Neural progenitor cell (in vitro differentiated cells): ENCODE results near the gene GXYLT1. TPM values are rescaled to one million over a fixed set of nuclear protein-coding genes. Genes with fewer than 3 reads are reported as not detected.

Source experiments
- DNase-seq: peaks from one replicate; pipeline ENCODE4 v3.0.0-alpha.2; 2016; ENCODE audit warnings: low spot score
- H2AFZ ChIP-seq: fragments of 200-600 bp; sonication (generic); replicated peaks from 2 replicates; pipeline ENCODE4 v1.6.1; 2016; ENCODE audit warnings: antibody characterized with exemption
- H3F3A ChIP-seq: fragments of 200-600 bp; sonication (generic); 2 replicates; pipeline ENCODE4 v1.6.1; 2016; ENCODE audit warnings: antibody characterized with exemption, low read depth
- H3K27ac ChIP-seq: fragments of 200-600 bp; sonication (generic); 2 replicates; pipeline ENCODE4 v1.5.1; 2016; ENCODE audit warnings: mild to moderate bottlenecking
- H3K27me3 ChIP-seq: fragments of 200-600 bp; sonication (generic); 2 replicates; pipeline ENCODE4 v1.6.1; 2016; ENCODE audit warnings: mild to moderate bottlenecking, moderate library complexity
- H3K36me3 ChIP-seq: fragments of 200-600 bp; sonication (generic); 2 replicates; pipeline ENCODE4 v1.5.1; 2016
- H3K4me1 ChIP-seq: fragments of 200-600 bp; sonication (generic); 2 replicates; pipeline ENCODE4 v1.6.1; 2016; ENCODE audit warnings: mixed run types
- H3K4me2 ChIP-seq: fragments of 200-600 bp; sonication (generic); 2 replicates; pipeline ENCODE4 v1.6.1; 2016
- H3K4me3 ChIP-seq: fragments of 200-600 bp; sonication (generic); 2 replicates; pipeline ENCODE4 v1.5.1; 2016
- H3K79me2 ChIP-seq: fragments of 200-600 bp; sonication (generic); 2 replicates; pipeline ENCODE4 v1.6.1; 2016; ENCODE audit warnings: low read depth
- H3K9ac ChIP-seq: fragments of 200-600 bp; sonication (generic); 2 replicates; pipeline ENCODE4 v1.6.1; 2016
- H3K9me3 ChIP-seq: fragments of 200-600 bp; sonication (generic); 2 replicates; pipeline ENCODE4 v1.5.1; 2016; ENCODE audit warnings: low read depth
- H4K20me1 ChIP-seq: fragments of 200-600 bp; sonication (generic); 2 replicates; pipeline ENCODE4 v1.6.1; 2016; ENCODE audit warnings: low read depth
- H3K27ac Mint-ChIP-seq: 3 replicates; pipeline ENCODE4 v1.8.0; 2021; ENCODE audit warnings: mixed read lengths
- H3K27me3 Mint-ChIP-seq: 2 replicates; pipeline ENCODE4 v1.8.0; 2022; ENCODE audit warnings: low read depth, mild to moderate bottlenecking, inconsistent platforms, moderate library complexity, mixed read lengths; ENCODE audit not compliant: insufficient read depth
- H3K36me3 Mint-ChIP-seq: 3 replicates; pipeline ENCODE4 v1.8.0; 2021; ENCODE audit warnings: mixed read lengths
- H3K4me1 Mint-ChIP-seq: 3 replicates; pipeline ENCODE4 v1.8.0; 2021; ENCODE audit warnings: mixed read lengths
- H3K4me3 Mint-ChIP-seq: 3 replicates; pipeline ENCODE4 v1.8.0; 2021; ENCODE audit warnings: mild to moderate bottlenecking, moderate library complexity, mixed read lengths
- H3K9me3 Mint-ChIP-seq: 3 replicates; pipeline ENCODE4 v1.8.0; 2020; ENCODE audit warnings: mixed read lengths
- CTCF ChIP-seq: fragments of 200-600 bp; sonication (generic); IDR thresholded peaks from 2 replicates; pipeline ENCODE4 v1.5.1; 2017; ENCODE audit warnings: antibody characterized with exemption, mild to moderate bottlenecking
- EZH2 ChIP-seq: fragments of 200-600 bp; sonication (generic); IDR thresholded peaks from 2 replicates; pipeline ENCODE4 v1.6.1; 2017; ENCODE audit warnings: antibody characterized with exemption, mild to moderate bottlenecking, moderate library complexity
- EZH2phosphoT487 ChIP-seq: fragments of 200-600 bp; sonication (generic); IDR thresholded peaks from 2 replicates; pipeline ENCODE4 v1.6.1; 2017; ENCODE audit warnings: antibody characterized with exemption
- total RNA-seq: library from RNA; depleted of rRNA; stranded (reverse); fragments of >200 nt; gene quantifications from 2 replicates; pipeline ENCODE4 v1.2.3, GENCODE V29; 2015; ENCODE audit warnings: low replicate concordance

GXYLT1 gene
- total RNA-seq, 1 donor from 2014 or later = 27.5 TPM

GRCh38 chr12:42162193-42162592 is 17.5 kb upstream of the GXYLT1 start:
- no peak for TF ChIP-seq EZH2
- no peak for TF ChIP-seq CTCF
- no peak for TF ChIP-seq EZH2phosphoT487
- Histone ChIP-seq H3F3A (peaks cover 3% of the 10 kb centered on the region), H3K79me2 (no peaks in the 10 kb centered on the region), H3K4me1 (peaks cover 18% of the 10 kb centered on the region), H3K27me3 (no peaks in the 10 kb centered on the region), H2AFZ (no peak overlapping the region), H3K36me3 (no peaks in the 10 kb centered on the region), H3K9ac (no peak overlapping the region), H4K20me1 (no peaks in the 10 kb centered on the region), H3K27ac (no peak overlapping the region), H3K4me3 (no peak overlapping the region), H3K9me3 (no peaks in the 10 kb centered on the region), H3K4me2 (no peak overlapping the region)
- no peak overlapping the region for H3K27ac Mint-ChIP-seq
- no peaks in the 10 kb centered on the region for H3K27me3 Mint-ChIP-seq
- DNase-seq = no peak
- H3K36me3 Mint-ChIP-seq = peaks cover 16% of the 10 kb centered on the region
- no peak overlapping the region for H3K4me3 Mint-ChIP-seq
- peaks cover 2% of the 10 kb centered on the region for H3K9me3 Mint-ChIP-seq
- H3K4me1 Mint-ChIP-seq = peaks cover under 1% of the 10 kb centered on the region

GRCh38 chr12:42161529-42161928 is 16.9 kb upstream of the GXYLT1 start:
- H3K27me3 Mint-ChIP-seq = no peaks in the 10 kb centered on the region
- H3K36me3 Mint-ChIP-seq = peaks cover 14% of the 10 kb centered on the region
- H3K4me3 ChIP-seq = no peak overlapping the region
- H3K4me1 Mint-ChIP-seq = peaks cover 3% of the 10 kb centered on the region
- H3K9me3 ChIP-seq = no peaks in the 10 kb centered on the region
- no peaks in the 10 kb centered on the region for H3K79me2 ChIP-seq
- no peak overlapping the region for H3K4me2 ChIP-seq
- H3K4me1 ChIP-seq = peaks cover 24% of the 10 kb centered on the region
- DNase-seq = no peak
- no peaks in the 10 kb centered on the region for H4K20me1 ChIP-seq
- H3K27ac ChIP-seq = no peak overlapping the region
- no peaks in the 10 kb centered on the region for H3K27me3 ChIP-seq
- no peak overlapping the region for H3K27ac Mint-ChIP-seq
- no peak overlapping the region for H3K4me3 Mint-ChIP-seq
- H3K9ac ChIP-seq = no peak overlapping the region
- peaks cover 2% of the 10 kb centered on the region for H3K9me3 Mint-ChIP-seq
- TF ChIP-seq EZH2 (no peak), EZH2phosphoT487 (no peak), CTCF (no peak)
- H3F3A ChIP-seq = peaks cover 8% of the 10 kb centered on the region
- no peaks in the 10 kb centered on the region for H3K36me3 ChIP-seq
- no peak overlapping the region for H2AFZ ChIP-seq

- H3K36me3 Mint-ChIP-seq = peaks cover 4% of the 10 kb centered on the region
- H3K4me3 Mint-ChIP-seq = no peak overlapping the region
- Histone ChIP-seq H3K4me1 (peaks cover 20% of the 10 kb centered on the region), H3K9ac (no peak overlapping the region), H3K27ac (no peak overlapping the region), H3K4me3 (no peak overlapping the region), H3K79me2 (no peaks in the 10 kb centered on the region), H2AFZ (no peak overlapping the region), H3K27me3 (no peaks in the 10 kb centered on the region), H3K4me2 (no peak overlapping the region), H3K36me3 (no peaks in the 10 kb centered on the region), H3F3A (peaks cover 8% of the 10 kb centered on the region), H4K20me1 (no peaks in the 10 kb centered on the region), H3K9me3 (no peaks in the 10 kb centered on the region)
- TF ChIP-seq CTCF (no peak), EZH2phosphoT487 (no peak), EZH2 (no peak)
- peaks cover 3% of the 10 kb centered on the region for H3K4me1 Mint-ChIP-seq
- no peaks in the 10 kb centered on the region for H3K9me3 Mint-ChIP-seq
- no peaks in the 10 kb centered on the region for H3K27me3 Mint-ChIP-seq
- no peak for DNase-seq
- no peak overlapping the region for H3K27ac Mint-ChIP-seq
Observed at GRCh38 chr12:42156232-42156631, 11.6 kb upstream of the GXYLT1 start.
